Measurements from ENCODE around the gene RBP7. TPM values are rescaled to one million over a fixed set of nuclear protein-coding genes. Genes with fewer than 3 reads are reported as not detected.

The RBP7 gene
- total RNA-seq, 1 donor from 2014 or later, result 0.92 TPM

- H3K4me3 Mint-ChIP-seq, result no peak overlapping the region
Observed at GRCh38 chr1:10057796-10058195, 60.8 kb downstream of the RBP7 start.

GRCh38 chr1:10059342-10059718, 62.3 kb downstream of the RBP7 start:
- Mint-ChIP-seq H3K4me1 (ENCODE audit: unreplicated experiment) (peaks cover 22% of the 10 kb centered on the region), H3K4me3 (no peak overlapping the region), H3K36me3 (peaks cover 12% of the 10 kb centered on the region), H3K27me3 (no peaks in the 10 kb centered on the region), H3K27ac (no peak overlapping the region), H3K9me3 (no peaks in the 10 kb centered on the region)
- no peak for DNase-seq (ENCODE audit: extremely low spot score, unreplicated experiment)
- TF ChIP-seq CTCF (conservative IDR thresholded peaks at IDR 0.05), result no peak

More at GRCh38 chr1:10057796-10058195, 60.8 kb downstream of the RBP7 start:
- Mint-ChIP-seq H3K27ac (peak overlapping the region; percentile 11), H3K4me1 (ENCODE audit: unreplicated experiment) (peaks cover 19% of the 10 kb centered on the region), H3K36me3 (peaks cover 9% of the 10 kb centered on the region), H3K27me3 (no peaks in the 10 kb centered on the region), H3K9me3 (no peaks in the 10 kb centered on the region)
- DNase-seq (ENCODE audit: extremely low spot score, unreplicated experiment), result no peak
- no peak for TF ChIP-seq CTCF (conservative IDR thresholded peaks at IDR 0.05)

GRCh38 chr1:10060311-10061100, 63.5 kb downstream of the RBP7 start:
- no peaks in the 10 kb centered on the region for H3K9me3 Mint-ChIP-seq
- H3K4me1 Mint-ChIP-seq (ENCODE audit: unreplicated experiment), result peaks cover 25% of the 10 kb centered on the region
- H3K27me3 Mint-ChIP-seq, result no peaks in the 10 kb centered on the region
- H3K36me3 Mint-ChIP-seq, result peaks cover 14% of the 10 kb centered on the region
- H3K27ac Mint-ChIP-seq, result no peak overlapping the region
- no peak for DNase-seq (ENCODE audit: extremely low spot score, unreplicated experiment)
- TF ChIP-seq CTCF (conservative IDR thresholded peaks at IDR 0.05), result no peak
- no peak overlapping the region for H3K4me3 Mint-ChIP-seq

- Mint-ChIP-seq H3K27ac (no peak overlapping the region), H3K36me3 (peaks cover 14% of the 10 kb centered on the region), H3K9me3 (no peaks in the 10 kb centered on the region), H3K27me3 (no peaks in the 10 kb centered on the region), H3K4me3 (no peak overlapping the region), H3K4me1 (ENCODE audit: unreplicated experiment) (peaks cover 19% of the 10 kb centered on the region)
- no peak for TF ChIP-seq CTCF (conservative IDR thresholded peaks at IDR 0.05)
- no peak for DNase-seq (ENCODE audit: extremely low spot score, unreplicated experiment)
Observed at GRCh38 chr1:10061276-10061675, 64.2 kb downstream of the RBP7 start.

DNA sequence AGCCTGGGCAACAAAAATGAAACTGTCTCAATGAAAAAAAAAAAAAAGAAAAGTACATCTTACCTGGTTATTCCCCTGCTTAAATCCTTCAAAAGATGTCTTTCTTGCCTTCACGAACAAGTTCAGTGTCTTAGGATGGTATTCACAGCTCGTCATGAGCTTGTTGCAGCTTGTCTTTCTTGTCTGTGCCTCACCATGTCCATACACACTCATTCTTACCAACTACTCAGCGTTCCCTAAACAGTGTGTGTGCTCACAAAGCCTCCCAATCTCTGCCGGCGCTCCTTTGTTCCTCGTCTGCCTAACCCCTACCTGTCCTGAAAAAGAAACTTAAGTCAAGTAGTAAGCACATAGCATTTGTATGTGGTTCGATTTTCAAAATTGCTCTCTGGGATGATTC, 66.8 kb downstream of the RBP7 start:
- H3K4me3 Mint-ChIP-seq, result no peak overlapping the region
- peaks cover 12% of the 10 kb centered on the region for H3K36me3 Mint-ChIP-seq
- peaks cover 16% of the 10 kb centered on the region for H3K4me1 Mint-ChIP-seq (ENCODE audit: unreplicated experiment)
- no peak for DNase-seq (ENCODE audit: extremely low spot score, unreplicated experiment)
- H3K27me3 Mint-ChIP-seq, result no peaks in the 10 kb centered on the region
- TF ChIP-seq CTCF (conservative IDR thresholded peaks at IDR 0.05), result no peak
- no peaks in the 10 kb centered on the region for H3K9me3 Mint-ChIP-seq
- H3K27ac Mint-ChIP-seq, result peak overlapping the region; percentile 47
